Measurements from ENCODE around the gene NUB1.
"Not testable (repeated sequence)": the region's sequence is repeated elsewhere in the genome, so short reads cannot be mapped to it uniquely, and the experiment has no call there.

DNA sequence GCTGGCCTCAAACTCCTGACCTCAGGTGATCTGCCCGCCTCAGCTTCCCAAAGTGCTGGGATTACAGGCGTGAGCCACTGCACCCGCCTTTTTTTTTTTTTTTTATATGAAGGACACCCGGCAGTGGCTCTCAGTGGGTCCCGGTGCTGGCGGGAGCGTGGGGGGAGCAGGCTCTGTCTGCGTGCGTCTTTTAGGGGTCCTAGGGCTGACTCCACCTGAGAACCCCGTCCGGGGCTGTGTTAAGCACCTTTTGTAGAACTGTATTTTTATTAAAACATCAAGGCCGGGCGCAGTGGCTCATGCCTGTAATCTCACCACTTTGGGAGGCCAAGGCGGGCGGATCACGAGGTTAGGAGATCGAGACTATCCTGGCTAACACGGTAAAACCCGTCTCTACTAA lies 37.4 kb upstream of the NUB1 start:
- not testable (repeated sequence) for TF ChIP-seq POLR2A (IDR thresholded peaks at IDR 0.05)
- TF ChIP-seq, protein P1, sequence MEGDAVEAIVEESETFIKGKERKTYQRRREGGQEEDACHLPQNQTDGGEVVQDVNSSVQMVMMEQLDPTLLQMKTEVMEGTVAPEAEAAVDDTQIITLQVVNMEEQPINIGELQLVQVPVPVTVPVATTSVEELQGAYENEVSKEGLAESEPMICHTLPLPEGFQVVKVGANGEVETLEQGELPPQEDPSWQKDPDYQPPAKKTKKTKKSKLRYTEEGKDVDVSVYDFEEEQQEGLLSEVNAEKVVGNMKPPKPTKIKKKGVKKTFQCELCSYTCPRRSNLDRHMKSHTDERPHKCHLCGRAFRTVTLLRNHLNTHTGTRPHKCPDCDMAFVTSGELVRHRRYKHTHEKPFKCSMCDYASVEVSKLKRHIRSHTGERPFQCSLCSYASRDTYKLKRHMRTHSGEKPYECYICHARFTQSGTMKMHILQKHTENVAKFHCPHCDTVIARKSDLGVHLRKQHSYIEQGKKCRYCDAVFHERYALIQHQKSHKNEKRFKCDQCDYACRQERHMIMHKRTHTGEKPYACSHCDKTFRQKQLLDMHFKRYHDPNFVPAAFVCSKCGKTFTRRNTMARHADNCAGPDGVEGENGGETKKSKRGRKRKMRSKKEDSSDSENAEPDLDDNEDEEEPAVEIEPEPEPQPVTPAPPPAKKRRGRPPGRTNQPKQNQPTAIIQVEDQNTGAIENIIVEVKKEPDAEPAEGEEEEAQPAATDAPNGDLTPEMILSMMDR (IDR thresholded peaks at IDR 0.05) = not testable (repeated sequence)
